Neural cell (in vitro differentiated cells): ENCODE data around the gene ASTN1. TPM values are rescaled to one million over a fixed set of nuclear protein-coding genes. Genes with fewer than 3 reads are reported as not detected.

Source experiments
- H2AFZ ChIP-seq: fragments of 200-600, 300-800 bp; sonication (generic), shearing (Covaris generic); 2 replicates; pipeline ENCODE4 v1.6.0; 2014; ENCODE audit warnings: low read depth, mild to moderate bottlenecking, antibody characterized with exemption, low read length, moderate library complexity
- H3F3A ChIP-seq: fragments of 200-600 bp; shearing (Covaris generic); 2 replicates; pipeline ENCODE4 v1.6.1; 2016; ENCODE audit warnings: mild to moderate bottlenecking, moderate library complexity, mixed read lengths, antibody characterized with exemption, low read length; ENCODE audit not compliant: insufficient read depth, poor library complexity, severe bottlenecking
- H3K27ac ChIP-seq: fragments of 200-600, 300-800 bp; sonication (generic), shearing (Covaris generic); 2 replicates; pipeline ENCODE4 v1.5.1; 2014; ENCODE audit warnings: mild to moderate bottlenecking, low read length, moderate library complexity
- H3K27me3 ChIP-seq: fragments of 300-800, 200-600 bp; sonication (generic), shearing (Covaris generic); 2 replicates; pipeline ENCODE4 v1.6.0; 2014; ENCODE audit warnings: mild to moderate bottlenecking, low read depth, low read length, moderate library complexity; ENCODE audit not compliant: insufficient read depth
- H3K36me3 ChIP-seq: fragments of 300-800, 200-600 bp; sonication (generic), shearing (Covaris generic); 2 replicates; pipeline ENCODE4 v1.5.1; 2014; ENCODE audit warnings: mild to moderate bottlenecking, antibody characterized with exemption, low read length, moderate library complexity; ENCODE audit not compliant: insufficient read depth
- H3K4me2 ChIP-seq: fragments of 300-800, 200-600 bp; sonication (generic), shearing (Covaris generic); 2 replicates; pipeline ENCODE4 v1.6.0; 2014; ENCODE audit warnings: mild to moderate bottlenecking, low read length
- H3K4me3 ChIP-seq: fragments of 300-800, 200-600 bp; sonication (generic), shearing (Covaris generic); 2 replicates; pipeline ENCODE4 v1.5.1; 2014; ENCODE audit warnings: mild to moderate bottlenecking, low read length, moderate library complexity
- H3K79me2 ChIP-seq: fragments of 200-600 bp; shearing (Covaris generic); replicated peaks from 2 replicates; pipeline ENCODE4 v1.6.0; 2014; ENCODE audit warnings: mild to moderate bottlenecking, low read length, moderate library complexity; ENCODE audit not compliant: insufficient read depth
- H3K9ac ChIP-seq: fragments of 300-800, 200-600 bp; sonication (generic), shearing (Covaris generic); 2 replicates; pipeline ENCODE4 v1.6.1; 2016; ENCODE audit warnings: mild to moderate bottlenecking, low read length, mixed read lengths
- H3K9me2 ChIP-seq: fragments of 200-600 bp; shearing (Covaris generic); 2 replicates; pipeline ENCODE4 v1.6.1; 2016; ENCODE audit warnings: mild to moderate bottlenecking, low read length, mixed read lengths; ENCODE audit not compliant: insufficient read depth
- H3K9me3 ChIP-seq: fragments of 200-600, 300-800 bp; sonication (generic), shearing (Covaris generic); 2 replicates; pipeline ENCODE4 v1.6.1; 2016; ENCODE audit warnings: mild to moderate bottlenecking, mixed run types, low read length, moderate library complexity, mixed read lengths
- H4K20me1 ChIP-seq: fragments of 200-600 bp; shearing (Covaris generic); 2 replicates; pipeline ENCODE4 v1.6.1; 2016; ENCODE audit warnings: mild to moderate bottlenecking, mixed run types; ENCODE audit not compliant: insufficient read depth
- EP300 ChIP-seq: fragments of 450-650 bp; conservative IDR thresholded peaks from 2 replicates; pipeline ENCODE4 v1.6.1; 2014; ENCODE audit warnings: antibody characterized with exemption, mild to moderate bottlenecking, moderate library complexity; ENCODE audit not compliant: poor library complexity, severe bottlenecking
- EZH2 ChIP-seq: fragments of 200-600, 300-800 bp; shearing (Covaris generic), sonication (generic); IDR thresholded peaks from 2 replicates; pipeline ENCODE4 v1.6.1; 2014; ENCODE audit warnings: antibody characterized with exemption, low read length, borderline replicate concordance, mild to moderate bottlenecking; ENCODE audit not compliant: insufficient read depth, poor library complexity, severe bottlenecking
- MXI1 ChIP-seq: fragments of 450-650 bp; conservative IDR thresholded peaks from 2 replicates; pipeline ENCODE4 v1.6.1; 2014; ENCODE audit warnings: antibody characterized with exemption, mild to moderate bottlenecking; ENCODE audit not compliant: poor library complexity, severe bottlenecking
- POLR2AphosphoS5 ChIP-seq: IDR thresholded peaks from 2 replicates; pipeline ENCODE4 v1.6.1; 2012
- RAD21 ChIP-seq: fragments of 450-650 bp; conservative IDR thresholded peaks from 2 replicates; pipeline ENCODE4 v1.6.1; 2014; ENCODE audit warnings: antibody characterized with exemption, mild to moderate bottlenecking, moderate library complexity
- REST ChIP-seq: IDR thresholded peaks from 2 replicates; pipeline ENCODE4 v1.6.1; 2012; ENCODE audit warnings: borderline replicate concordance
- SMC3 ChIP-seq: fragments of 450-650 bp; conservative IDR thresholded peaks from 2 replicates; pipeline ENCODE4 v1.6.1; 2014; ENCODE audit warnings: antibody characterized with exemption, mild to moderate bottlenecking, moderate library complexity; ENCODE audit not compliant: poor library complexity
- TAF1 ChIP-seq: IDR thresholded peaks from 2 replicates; pipeline ENCODE4 v1.6.1; 2012; ENCODE audit warnings: low read depth
- polyA plus RNA-seq: library from polyadenylated mRNA; depleted of rRNA; stranded (reverse); fragments of >200 nt; gene quantifications from 2 replicates; pipeline ENCODE4 v1.2.3, GENCODE V29; 2014
- TF ChIP-seq, protein P1 (sequence below): fragments of 450-650 bp; IDR thresholded peaks from 2 replicates; pipeline ENCODE4 v1.5.1; 2014; ENCODE audit warnings: antibody characterized with exemption, mild to moderate bottlenecking, moderate library complexity; ENCODE audit not compliant: poor library complexity, severe bottlenecking

The ASTN1 gene
- polyA plus RNA-seq, 1 donor from 2014 or later = 33.4 TPM

- Histone ChIP-seq H3K27me3 (no peaks in the 10 kb centered on the region), H3K79me2 (no peaks in the 10 kb centered on the region), H2AFZ (no peak overlapping the region), H3F3A (no peaks in the 10 kb centered on the region), H3K4me2 (no peak overlapping the region), H3K36me3 (peaks cover 21% of the 10 kb centered on the region), H3K27ac (no peak overlapping the region), H3K9ac (no peak overlapping the region), H3K4me3 (no peak overlapping the region), H3K9me3 (no peaks in the 10 kb centered on the region), H3K9me2 (no peaks in the 10 kb centered on the region), H4K20me1 (no peaks in the 10 kb centered on the region)
- TF ChIP-seq MXI1 (no peak), POLR2AphosphoS5 (no peak), SMC3 (no peak), TAF1 (no peak), EZH2 (no peak), RAD21 (no peak), REST (no peak), EP300 (no peak)
- TF ChIP-seq, protein P1, sequence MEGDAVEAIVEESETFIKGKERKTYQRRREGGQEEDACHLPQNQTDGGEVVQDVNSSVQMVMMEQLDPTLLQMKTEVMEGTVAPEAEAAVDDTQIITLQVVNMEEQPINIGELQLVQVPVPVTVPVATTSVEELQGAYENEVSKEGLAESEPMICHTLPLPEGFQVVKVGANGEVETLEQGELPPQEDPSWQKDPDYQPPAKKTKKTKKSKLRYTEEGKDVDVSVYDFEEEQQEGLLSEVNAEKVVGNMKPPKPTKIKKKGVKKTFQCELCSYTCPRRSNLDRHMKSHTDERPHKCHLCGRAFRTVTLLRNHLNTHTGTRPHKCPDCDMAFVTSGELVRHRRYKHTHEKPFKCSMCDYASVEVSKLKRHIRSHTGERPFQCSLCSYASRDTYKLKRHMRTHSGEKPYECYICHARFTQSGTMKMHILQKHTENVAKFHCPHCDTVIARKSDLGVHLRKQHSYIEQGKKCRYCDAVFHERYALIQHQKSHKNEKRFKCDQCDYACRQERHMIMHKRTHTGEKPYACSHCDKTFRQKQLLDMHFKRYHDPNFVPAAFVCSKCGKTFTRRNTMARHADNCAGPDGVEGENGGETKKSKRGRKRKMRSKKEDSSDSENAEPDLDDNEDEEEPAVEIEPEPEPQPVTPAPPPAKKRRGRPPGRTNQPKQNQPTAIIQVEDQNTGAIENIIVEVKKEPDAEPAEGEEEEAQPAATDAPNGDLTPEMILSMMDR = no peak
Measured at GRCh38 chr1:176866011-176866714, 298.3 kb downstream of the ASTN1 start.

DNA sequence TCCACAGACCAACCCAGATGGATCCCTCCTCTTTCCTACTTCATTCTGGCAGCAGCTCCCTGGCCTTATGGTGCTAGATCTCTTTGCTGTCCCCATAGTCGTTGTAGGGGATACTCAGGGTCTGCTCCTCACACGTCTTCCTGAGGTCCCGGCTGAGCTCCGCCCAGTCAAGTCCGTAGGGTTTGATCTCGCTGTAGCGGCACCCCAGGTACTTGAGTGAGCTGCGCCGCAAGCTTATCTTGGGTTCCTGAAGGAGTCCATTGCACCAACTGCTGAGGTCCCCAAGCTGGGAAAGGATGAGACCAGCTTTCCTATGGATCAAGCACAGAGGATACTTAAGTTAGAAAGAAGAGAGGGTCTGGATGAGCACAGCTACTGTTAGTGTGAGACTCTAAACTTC is 300.3 kb downstream of the ASTN1 start:
- no peak overlapping the region for H3K9ac ChIP-seq
- H3K27me3 ChIP-seq = no peaks in the 10 kb centered on the region
- H3K9me3 ChIP-seq = no peaks in the 10 kb centered on the region
- no peaks in the 10 kb centered on the region for H3K79me2 ChIP-seq
- H3K9me2 ChIP-seq = no peaks in the 10 kb centered on the region
- H3K36me3 ChIP-seq = peaks cover 18% of the 10 kb centered on the region
- H3K4me3 ChIP-seq = no peak overlapping the region
- TF ChIP-seq POLR2AphosphoS5 (no peak), REST (no peak), EP300 (no peak), EZH2 (no peak), RAD21 (no peak), TAF1 (no peak), SMC3 (no peak), MXI1 (no peak)
- TF ChIP-seq, protein P1 = no peak
- no peak overlapping the region for H2AFZ ChIP-seq
- no peak overlapping the region for H3K4me2 ChIP-seq
- H3F3A ChIP-seq = no peaks in the 10 kb centered on the region
- H4K20me1 ChIP-seq = no peaks in the 10 kb centered on the region
- H3K27ac ChIP-seq = no peak overlapping the region
